HL-60 (cell line): ENCODE results near the gene RPA1.

Experiments used
- DNase-seq, 2 experiments: peaks; one replicate each; pipeline ENCODE4 v3.0.0-alpha.2; 2010 to 2020; ENCODE audit warnings: low read depth in 1 of 2, low spot score in 1 of 2
- H3K27ac ChIP-seq: fragments of 250-450 bp; sonication (Bioruptor Pico); replicated peaks from 2 replicates; pipeline ENCODE4 v1.5.1; 2020; ENCODE audit warnings: mild to moderate bottlenecking, moderate library complexity
- H3K27me3 ChIP-seq: fragments of 250-450 bp; sonication (Bioruptor Pico); 2 replicates; pipeline ENCODE4 v1.5.1; 2021; ENCODE audit warnings: mild to moderate bottlenecking, moderate library complexity; ENCODE audit not compliant: insufficient read depth, poor library complexity, severe bottlenecking
- H3K4me3 ChIP-seq: replicated peaks from 2 replicates; pipeline ENCODE4 v1.5.1; 2011; ENCODE audit warnings: mild to moderate bottlenecking, control low read depth, low read length; ENCODE audit not compliant: insufficient read depth
- GABPA ChIP-seq: IDR thresholded peaks from 2 replicates; pipeline ENCODE4 v1.6.1; 2012; ENCODE audit warnings: low read depth
- POLR2AphosphoS5 ChIP-seq: IDR thresholded peaks from 2 replicates; pipeline ENCODE4 v1.6.1; 2012; ENCODE audit warnings: low read depth
- REST ChIP-seq: IDR thresholded peaks from 2 replicates; pipeline ENCODE4 v1.6.1; 2012; ENCODE audit warnings: low read depth; ENCODE audit not compliant: insufficient replicate concordance
- SPI1 ChIP-seq: IDR thresholded peaks from 2 replicates; pipeline ENCODE4 v1.6.1; 2012; ENCODE audit warnings: low read depth, mild to moderate bottlenecking, borderline replicate concordance
- TF ChIP-seq, protein P1 (sequence below): IDR thresholded peaks from one replicate; pipeline ENCODE4 v1.5.1; 2011; ENCODE audit warnings: low read length, control low read depth, inconsistent platforms; ENCODE audit not compliant: insufficient read depth

RPA1 gene

GRCh38 chr17:1783834-1784611 is 45.8 kb upstream of the RPA1 start:
- TF ChIP-seq GABPA, result no peak
- TF ChIP-seq SPI1, result no peak
- no peak for TF ChIP-seq POLR2AphosphoS5
- TF ChIP-seq, protein P1, sequence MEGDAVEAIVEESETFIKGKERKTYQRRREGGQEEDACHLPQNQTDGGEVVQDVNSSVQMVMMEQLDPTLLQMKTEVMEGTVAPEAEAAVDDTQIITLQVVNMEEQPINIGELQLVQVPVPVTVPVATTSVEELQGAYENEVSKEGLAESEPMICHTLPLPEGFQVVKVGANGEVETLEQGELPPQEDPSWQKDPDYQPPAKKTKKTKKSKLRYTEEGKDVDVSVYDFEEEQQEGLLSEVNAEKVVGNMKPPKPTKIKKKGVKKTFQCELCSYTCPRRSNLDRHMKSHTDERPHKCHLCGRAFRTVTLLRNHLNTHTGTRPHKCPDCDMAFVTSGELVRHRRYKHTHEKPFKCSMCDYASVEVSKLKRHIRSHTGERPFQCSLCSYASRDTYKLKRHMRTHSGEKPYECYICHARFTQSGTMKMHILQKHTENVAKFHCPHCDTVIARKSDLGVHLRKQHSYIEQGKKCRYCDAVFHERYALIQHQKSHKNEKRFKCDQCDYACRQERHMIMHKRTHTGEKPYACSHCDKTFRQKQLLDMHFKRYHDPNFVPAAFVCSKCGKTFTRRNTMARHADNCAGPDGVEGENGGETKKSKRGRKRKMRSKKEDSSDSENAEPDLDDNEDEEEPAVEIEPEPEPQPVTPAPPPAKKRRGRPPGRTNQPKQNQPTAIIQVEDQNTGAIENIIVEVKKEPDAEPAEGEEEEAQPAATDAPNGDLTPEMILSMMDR, result no peak
- TF ChIP-seq REST, result no peak
- Histone ChIP-seq H3K4me3 (no peak overlapping the region), H3K27ac (peak overlapping the region; percentile 81), H3K27me3 (no peaks in the 10 kb centered on the region)
- DNase-seq, result peak in 1 of 2 experiments; percentile 51

DNA sequence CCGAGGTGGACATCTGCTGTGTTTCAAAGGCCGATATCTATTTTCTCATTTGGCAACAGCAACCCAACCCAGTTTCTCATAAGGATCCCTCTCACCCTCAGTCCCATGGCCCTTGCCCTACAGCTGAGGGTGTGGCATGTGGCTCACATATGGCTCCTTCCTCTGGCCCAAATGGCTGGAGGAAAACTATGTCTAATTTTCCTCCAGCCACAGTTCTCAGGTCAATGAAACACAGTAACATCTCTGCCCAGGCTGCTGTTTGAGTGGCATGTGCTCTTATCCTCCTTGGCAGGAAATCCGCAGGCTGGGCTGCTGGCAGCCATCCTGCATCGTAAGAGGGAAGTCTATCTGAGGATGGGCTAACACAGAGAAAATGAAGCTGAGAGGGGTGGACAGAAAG is 43.9 kb upstream of the RPA1 start:
- DNase-seq, result no peak
- H3K4me3 ChIP-seq, result no peak overlapping the region
- TF ChIP-seq REST, result no peak
- TF ChIP-seq, protein P1, result no peak
- TF ChIP-seq SPI1, result no peak
- TF ChIP-seq GABPA, result no peak
- TF ChIP-seq POLR2AphosphoS5, result no peak
- H3K27ac ChIP-seq, result no peak overlapping the region
- H3K27me3 ChIP-seq, result no peaks in the 10 kb centered on the region

DNA sequence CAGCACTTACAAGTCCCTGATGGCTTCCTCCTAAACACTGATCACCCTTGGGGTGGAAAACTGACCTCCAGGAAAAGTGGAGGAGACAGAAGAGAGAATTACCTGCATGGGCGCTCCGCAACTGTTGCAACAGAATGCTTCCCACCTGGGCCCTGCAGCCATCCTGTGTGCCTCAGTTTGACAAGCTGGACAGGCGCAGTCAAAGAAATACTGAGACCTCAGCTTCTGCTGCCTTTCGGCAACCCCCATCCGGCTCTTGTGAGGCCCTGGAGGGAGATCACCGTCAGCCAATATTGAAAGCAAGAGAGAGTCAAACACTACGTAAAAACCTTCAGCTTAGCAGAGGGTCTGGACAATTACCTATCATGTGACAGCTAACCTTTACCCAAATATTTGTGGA is 43.1 kb upstream of the RPA1 start:
- no peak overlapping the region for H3K27ac ChIP-seq
- H3K27me3 ChIP-seq, result no peaks in the 10 kb centered on the region
- no peak for DNase-seq
- TF ChIP-seq POLR2AphosphoS5, result no peak
- no peak for TF ChIP-seq REST
- TF ChIP-seq, protein P1, result no peak
- TF ChIP-seq SPI1, result no peak
- TF ChIP-seq GABPA, result no peak
- H3K4me3 ChIP-seq, result no peak overlapping the region
